ENCODE results near the gene KANSL1. TPM values are rescaled to one million over a fixed set of nuclear protein-coding genes. Genes with fewer than 3 reads are reported as not detected.

Gene KANSL1
- total and polyA plus RNA-seq, 2 experiments from 2014 or later = 49.0 to 206 TPM

GRCh38 chr17:46199379-46199778 lies 6.2 kb upstream of the KANSL1 start:
- Mint-ChIP-seq H3K4me3 (no peak overlapping the region), H3K9me3 (peaks cover 26% of the 10 kb centered on the region), H3K4me1 (peaks cover 5% of the 10 kb centered on the region), H3K27ac (no peak overlapping the region), H3K36me3 (ENCODE audit: low read depth) (peaks cover 39% of the 10 kb centered on the region), H3K27me3 (ENCODE audit: insufficient read depth, low read depth, poor library complexity) (no peaks in the 10 kb centered on the region)
- H4K20me1 ChIP-seq (replicated peaks; ENCODE audit: insufficient read depth) = peaks cover 48% of the 10 kb centered on the region
- no peak for ATAC-seq
- no peak overlapping the region for H3K27ac ChIP-seq (ENCODE audit: low read depth)
- peaks cover 100% of the 10 kb centered on the region for H3K79me2 ChIP-seq (replicated peaks; ENCODE audit: insufficient read depth)
- no peak overlapping the region for H3K4me2 ChIP-seq
- peaks cover 5% of the 10 kb centered on the region; the same call in 1 of the 2 replicates for H3K4me1 ChIP-seq (ENCODE audit: insufficient read depth)
- no peak overlapping the region for H2AFZ ChIP-seq
- H3K27me3 ChIP-seq (ENCODE audit: insufficient read depth) = no peaks in the 10 kb centered on the region
- H3F3A ChIP-seq (replicated peaks; ENCODE audit: low read depth) = 0 out of 2 replicates have a peak, but pooled peaks cover 4% of the 10 kb centered on the region
- no peak overlapping the region for H3K4me3 ChIP-seq
- no peak for TF ChIP-seq ZNF462 (CRISPR knock-in tag; IDR thresholded peaks at IDR 0.05)
- no peak for TF ChIP-seq EZH2 (IDR thresholded peaks at IDR 0.05; ENCODE audit: low read depth, unreplicated experiment)
- TF ChIP-seq EZH2phosphoT487 (IDR thresholded peaks at IDR 0.05; ENCODE audit: unreplicated experiment) = no peak
- TF ChIP-seq NANOG (IDR thresholded peaks at IDR 0.05; ENCODE audit: borderline replicate concordance) = no peak
- no peak for TF ChIP-seq ZNF331 (CRISPR knock-in tag; IDR thresholded peaks at IDR 0.05; ENCODE audit: low read depth)
- no peak for TF ChIP-seq REST (IDR thresholded peaks at IDR 0.05; ENCODE audit: unreplicated experiment)
- no peak for TF ChIP-seq ZNF114 (CRISPR knock-in tag; IDR thresholded peaks at IDR 0.05)
- TF ChIP-seq CREB1 (CRISPR knock-in tag; IDR thresholded peaks at IDR 0.05; ENCODE audit: low read depth) = no peak
- TF ChIP-seq ETS1 (IDR thresholded peaks at IDR 0.05) = no peak
- TF ChIP-seq JUNB (IDR thresholded peaks at IDR 0.05; ENCODE audit: unreplicated experiment) = no peak
- no peak for TF ChIP-seq CTCF (conservative IDR thresholded peaks at IDR 0.05; ENCODE audit: low read depth in 2 of 2)
- no peak for TF ChIP-seq POLR2AphosphoS5 (IDR thresholded peaks at IDR 0.05; ENCODE audit: low read depth)
- TF ChIP-seq STAT1 (IDR thresholded peaks at IDR 0.05; ENCODE audit: unreplicated experiment) = no peak
- no peak for DNase-seq (ENCODE audit: low spot score)
- H3K9me2 ChIP-seq (ENCODE audit: insufficient read depth) = no peaks in the 10 kb centered on the region
- no peaks in the 10 kb centered on the region for H3K36me3 ChIP-seq (ENCODE audit: insufficient read depth)
